ENCODE results near the gene ZNF558. TPM values are rescaled to one million over a fixed set of nuclear protein-coding genes. Genes with fewer than 3 reads are reported as not detected.
"Not testable (repeated sequence)": the region's sequence is repeated elsewhere in the genome, so short reads cannot be mapped to it uniquely, and the experiment has no call there.

The ZNF558 gene
- polyA plus RNA-seq, 12 donors, result 18.4 to 28.7 (median 20.9) TPM; not detected in 1

GRCh38 chr19:8811315-8812172, 20.6 kb downstream of the ZNF558 start:
- no peak for DNase-seq

- no peak for DNase-seq
Observed at GRCh38 chr19:8806661-8807060, 25.4 kb downstream of the ZNF558 start.

- no peak for DNase-seq
Observed at GRCh38 chr19:8794823-8795222, 37.3 kb downstream of the ZNF558 start.

- not testable (repeated sequence) for DNase-seq
Observed at GRCh38 chr19:8773587-8773986, 58.5 kb downstream of the ZNF558 start.

- DNase-seq, result not testable (repeated sequence)
Observed at GRCh38 chr19:8769265-8769664, 62.8 kb downstream of the ZNF558 start.

GRCh38 chr19:8767257-8767656, 64.8 kb downstream of the ZNF558 start:
- not testable (repeated sequence) for DNase-seq

Other genes starting within 250 kb of the ZNF558 start
- 10 to 100 TPM in 11 of 12 donors, not detected in 1; 16.4 to 64.6 (median 28.3) TPM for gene ADAMTS10, start 221.6 kb downstream of the ZNF558 start, polyA plus RNA-seq (ENCODE audit: insufficient read length in 12 of 12)
- not detected for gene NFILZ, start 201.7 kb downstream of the ZNF558 start, polyA plus RNA-seq (ENCODE audit: insufficient read length in 12 of 12)
- gene ACTL9, start 133.5 kb downstream of the ZNF558 start, polyA plus RNA-seq (ENCODE audit: insufficient read length in 12 of 12), result not detected
- not detected for gene OR2Z1, start 110.7 kb downstream of the ZNF558 start, polyA plus RNA-seq (ENCODE audit: insufficient read length in 12 of 12)
- not detected for gene MBD3L1, start 73 bp upstream of the ZNF558 start, polyA plus RNA-seq (ENCODE audit: insufficient read length in 12 of 12)
- gene MUC16, start 178.1 kb upstream of the ZNF558 start, polyA plus RNA-seq (ENCODE audit: insufficient read length in 12 of 12), result under 1 TPM in 4 of 12 donors, not detected in 8; 0.03 to 0.97 (median 0.18) TPM